ENCODE measurements around the gene INCENP. TPM values are rescaled to one million over a fixed set of nuclear protein-coding genes. Genes with fewer than 3 reads are reported as not detected.

INCENP gene
- total and polyA plus RNA-seq, 4 donors = 3.5 to 19.8 (median 12.5) TPM

DNA sequence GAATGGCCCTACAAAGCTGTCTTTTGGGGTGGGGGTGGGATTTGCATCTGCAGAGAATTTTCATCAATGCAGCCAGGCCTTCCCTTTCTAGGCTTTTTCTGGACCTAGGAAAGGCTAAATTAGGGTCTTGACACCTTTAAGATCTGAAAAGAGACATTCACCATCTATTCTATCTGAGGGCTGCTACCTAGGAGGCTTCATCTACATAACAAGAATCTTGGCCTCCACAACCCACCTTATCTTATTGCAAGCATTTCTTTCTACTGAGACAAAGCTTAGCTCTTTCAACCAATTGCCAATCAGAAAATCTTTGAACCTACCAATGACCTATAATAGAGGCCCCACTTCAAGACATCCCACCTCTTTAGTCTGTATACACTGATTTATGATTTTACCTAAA is 20.7 kb upstream of the INCENP start:
- ATAC-seq (ENCODE audit: low FRiP score) (no peak), DNase-seq (no peak)
- H3K4me1 ChIP-seq (ENCODE audit: control insufficient read depth in 1 of 2, insufficient read depth in 2 of 2, low read length in 2 of 2) = peaks cover 3 to 8% of the 10 kb centered on the region in 2 donors
- no peaks in the 10 kb centered on the region for H3K36me3 ChIP-seq (ENCODE audit: control insufficient read depth in 1 of 2, insufficient read depth in 2 of 2, low read length in 1 of 2)
- H3K4me3 ChIP-seq (ENCODE audit: low read length in 2 of 2) = no peak overlapping the region
- H3K27me3 ChIP-seq (ENCODE audit: control insufficient read depth in 1 of 2, insufficient read depth in 2 of 2, low read length in 1 of 2) = no peaks in the 10 kb centered on the region
- peak overlapping the region; percentile 44 to 63 for H3K27ac ChIP-seq (ENCODE audit: low read depth in 1 of 2, low read length in 2 of 2)
- intact Hi-C loops (cut with DNase I) = no loop called here
- no peaks in the 10 kb centered on the region for H3K9me3 ChIP-seq (ENCODE audit: control insufficient read depth, low read length)

DNA sequence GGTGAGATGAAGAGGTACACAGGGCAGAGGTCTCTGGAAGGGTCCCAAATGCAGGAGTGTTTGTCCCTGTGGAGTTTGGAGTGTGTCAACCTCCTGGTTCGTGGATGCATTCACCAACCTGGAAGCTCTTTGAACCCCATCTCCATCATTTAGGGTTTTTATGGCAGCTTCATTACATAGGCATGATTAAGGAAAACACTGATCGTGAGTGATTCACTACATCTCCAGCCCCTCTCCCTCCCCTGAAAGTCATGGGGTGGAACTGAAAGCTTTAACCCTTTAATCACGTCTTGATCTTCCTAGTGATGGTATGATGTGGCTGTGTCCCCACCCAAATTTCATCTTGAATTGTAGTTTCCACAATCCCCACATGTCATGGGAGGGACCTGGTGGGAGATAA is 19.8 kb upstream of the INCENP start:
- no peak for DNase-seq
- Histone ChIP-seq H3K4me3 (ENCODE audit: low read length in 2 of 2) (no peak overlapping the region), H3K27me3 (ENCODE audit: control insufficient read depth in 1 of 2, insufficient read depth in 2 of 2, low read length in 1 of 2) (no peaks in the 10 kb centered on the region), H3K36me3 (ENCODE audit: control insufficient read depth in 1 of 2, insufficient read depth in 2 of 2, low read length in 1 of 2) (no peaks in the 10 kb centered on the region), H3K9me3 (ENCODE audit: control insufficient read depth, low read length) (no peaks in the 10 kb centered on the region), H3K27ac (ENCODE audit: low read depth in 1 of 2, low read length in 2 of 2) (peak overlapping the region; percentile 91 to 99), H3K4me1 (ENCODE audit: control insufficient read depth in 1 of 2, insufficient read depth in 2 of 2, low read length in 2 of 2) (peaks cover 3 to 8% of the 10 kb centered on the region in 2 donors)
- intact Hi-C loops (cut with DNase I) = no loop called here
- 42 to 55% methylated on average over 3 of the region's 3 CpGs for WGBS, 2 donors
- no peak for ATAC-seq (ENCODE audit: low FRiP score)

DNA sequence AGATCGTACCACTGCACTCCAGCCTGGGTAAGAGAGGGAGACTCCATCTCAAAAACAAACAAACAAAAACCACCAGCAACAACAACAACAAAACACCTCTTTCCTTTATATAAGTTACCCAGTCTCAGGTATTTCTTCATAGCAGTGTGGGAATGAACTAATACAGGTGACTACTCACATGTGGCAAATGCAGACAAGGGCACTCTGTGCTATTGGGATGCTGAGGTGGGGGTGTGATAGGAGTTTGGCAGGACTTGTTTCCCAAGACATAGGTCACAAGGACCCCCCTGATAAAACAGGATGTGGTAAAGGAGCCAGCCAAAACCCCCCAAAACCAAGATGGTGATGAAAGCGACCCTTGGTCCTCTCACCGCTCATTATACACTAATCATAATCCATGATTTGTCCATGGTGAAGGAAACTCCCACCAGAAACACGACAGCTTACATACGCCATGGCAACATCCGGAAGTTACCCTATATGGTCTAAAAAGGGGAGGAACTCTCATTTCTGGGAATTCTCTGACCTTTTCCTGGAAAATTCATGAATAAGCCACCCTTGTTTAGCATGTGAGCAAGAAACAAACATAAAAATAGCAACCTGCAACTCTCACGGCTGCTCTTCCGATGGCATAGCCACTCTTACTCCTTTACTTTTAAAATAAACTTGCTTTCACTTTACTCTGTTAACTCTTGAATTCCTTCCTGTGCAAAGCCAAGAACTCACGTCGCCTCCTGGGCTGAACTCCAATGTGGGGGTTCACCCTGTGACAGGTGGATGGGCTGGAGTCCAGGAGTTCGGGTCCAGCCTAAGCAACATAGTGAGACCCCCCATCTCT is 18.8 kb upstream of the INCENP start:
- no peaks in the 10 kb centered on the region for H3K27me3 ChIP-seq (ENCODE audit: control insufficient read depth in 1 of 2, insufficient read depth in 2 of 2, low read length in 1 of 2)
- intact Hi-C loops (cut with DNase I) = loop anchor here (5.0 kb wide), 6 partner anchors 133 to 523 kb away; partner anchors contain the start of genes FTH1 (in 1 of the 2) and SYT7 (in 1 of the 2)
- H3K9me3 ChIP-seq (ENCODE audit: control insufficient read depth, low read length) = no peaks in the 10 kb centered on the region
- no peaks in the 10 kb centered on the region for H3K36me3 ChIP-seq (ENCODE audit: control insufficient read depth in 1 of 2, insufficient read depth in 2 of 2, low read length in 1 of 2)
- peaks cover 3 to 8% of the 10 kb centered on the region in 2 donors for H3K4me1 ChIP-seq (ENCODE audit: control insufficient read depth in 1 of 2, insufficient read depth in 2 of 2, low read length in 2 of 2)
- WGBS, 2 donors = 17 to 18% methylated on average over 11 of the region's 11 CpGs
- peak overlapping the region; percentile 99 for H3K27ac ChIP-seq (ENCODE audit: low read depth in 1 of 2, low read length in 2 of 2)
- peak overlapping the region in 1 of 2 donors; percentile 52 for H3K4me3 ChIP-seq (ENCODE audit: low read length in 2 of 2)
- DNase-seq (no peak), ATAC-seq (ENCODE audit: low FRiP score) (peak; percentile 85)

GRCh38 chr11:62105667-62106191 is 18.1 kb upstream of the INCENP start:
- ATAC-seq (ENCODE audit: low FRiP score) = peak; percentile 56
- Histone ChIP-seq H3K27ac (ENCODE audit: low read depth in 1 of 2, low read length in 2 of 2) (peak overlapping the region; percentile 99), H3K4me1 (ENCODE audit: control insufficient read depth in 1 of 2, insufficient read depth in 2 of 2, low read length in 2 of 2) (peaks cover 3 to 8% of the 10 kb centered on the region in 2 donors), H3K4me3 (ENCODE audit: low read length in 2 of 2) (peak overlapping the region in 1 of 2 donors; percentile 52), H3K27me3 (ENCODE audit: control insufficient read depth in 1 of 2, insufficient read depth in 2 of 2, low read length in 1 of 2) (no peaks in the 10 kb centered on the region), H3K9me3 (ENCODE audit: control insufficient read depth, low read length) (no peaks in the 10 kb centered on the region), H3K36me3 (ENCODE audit: control insufficient read depth in 1 of 2, insufficient read depth in 2 of 2, low read length in 1 of 2) (no peaks in the 10 kb centered on the region)
- intact Hi-C loops (cut with DNase I) = loop anchor here (5.0 kb wide), 6 partner anchors 133 to 523 kb away; partner anchors contain the start of genes FTH1 (in 1 of the 2) and SYT7 (in 1 of the 2)
- WGBS, 2 donors = 5 to 7% methylated on average over 5 of the region's 5 CpGs
- DNase-seq = no peak

- H3K9me3 ChIP-seq (ENCODE audit: control insufficient read depth, low read length) = no peaks in the 10 kb centered on the region
- 36 to 41% methylated on average over 14 of the region's 14 CpGs for WGBS, 2 donors
- H3K4me3 ChIP-seq (ENCODE audit: low read length in 2 of 2) = no peak overlapping the region
- H3K27me3 ChIP-seq (ENCODE audit: control insufficient read depth in 1 of 2, insufficient read depth in 2 of 2, low read length in 1 of 2) = no peaks in the 10 kb centered on the region
- no peak for ATAC-seq (ENCODE audit: low FRiP score)
- no peak overlapping the region for H3K27ac ChIP-seq (ENCODE audit: low read depth in 1 of 2, low read length in 2 of 2)
- intact Hi-C loops (cut with DNase I) = loop anchor here (2.0 to 5.0 kb wide), 8 partner anchors 136 to 526 kb away; partner anchors contain the start of genes FTH1 (in 1 of the 2) and SYT7 (in 1 of the 2)
- no peak for DNase-seq
- no peaks in the 10 kb centered on the region for H3K36me3 ChIP-seq (ENCODE audit: control insufficient read depth in 1 of 2, insufficient read depth in 2 of 2, low read length in 1 of 2)
- H3K4me1 ChIP-seq (ENCODE audit: control insufficient read depth in 1 of 2, insufficient read depth in 2 of 2, low read length in 2 of 2) = peaks cover 3 to 6% of the 10 kb centered on the region in 2 donors
Measured at GRCh38 chr11:62108017-62108750, 15.6 kb upstream of the INCENP start.

- intact Hi-C loops (cut with DNase I) = loop anchor here (2.0 to 5.0 kb wide), 8 partner anchors 137 to 527 kb away; partner anchors contain the start of genes FTH1 (in 1 of the 2) and SYT7 (in 1 of the 2)
- no peaks in the 10 kb centered on the region for H3K27me3 ChIP-seq (ENCODE audit: control insufficient read depth in 1 of 2, insufficient read depth in 2 of 2, low read length in 1 of 2)
- H3K4me3 ChIP-seq (ENCODE audit: low read length in 2 of 2) = no peak overlapping the region
- WGBS, 2 donors = 69 to 70% methylated on average over 6 of the region's 6 CpGs
- DNase-seq (no peak), ATAC-seq (ENCODE audit: low FRiP score) (no peak)
- no peak overlapping the region for H3K27ac ChIP-seq (ENCODE audit: low read depth in 1 of 2, low read length in 2 of 2)
- H3K4me1 ChIP-seq (ENCODE audit: control insufficient read depth in 1 of 2, insufficient read depth in 2 of 2, low read length in 2 of 2) = peaks cover 0 to 4% of the 10 kb centered on the region in 2 donors
- H3K36me3 ChIP-seq (ENCODE audit: control insufficient read depth in 1 of 2, insufficient read depth in 2 of 2, low read length in 1 of 2) = no peaks in the 10 kb centered on the region
- H3K9me3 ChIP-seq (ENCODE audit: control insufficient read depth, low read length) = no peaks in the 10 kb centered on the region
Measured at GRCh38 chr11:62108971-62109404, 14.8 kb upstream of the INCENP start.

- no peaks in the 10 kb centered on the region for H3K9me3 ChIP-seq (ENCODE audit: control insufficient read depth, low read length)
- 76 to 82% methylated on average over 5 of the region's 5 CpGs for WGBS, 2 donors
Measured at GRCh38 chr11:62115085-62115694, 8.6 kb upstream of the INCENP start.

DNA sequence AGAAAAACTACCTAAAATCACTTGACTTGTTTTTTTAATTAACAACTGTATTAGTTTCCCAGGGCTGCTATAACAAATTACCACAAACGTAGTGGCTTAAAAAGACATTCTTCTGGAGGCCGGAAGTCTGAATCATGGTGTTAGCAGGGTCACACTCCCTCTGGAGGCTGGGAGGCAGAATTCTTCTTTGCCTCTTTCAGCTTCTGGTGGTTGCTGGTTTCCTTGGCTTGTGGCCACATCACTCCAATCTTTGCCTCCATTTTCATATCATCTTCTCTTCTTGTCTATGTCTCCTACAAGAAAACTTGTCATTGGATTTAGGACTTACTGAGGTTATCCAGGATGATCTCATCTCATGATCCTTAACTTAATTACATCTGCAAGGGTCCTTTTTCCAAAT is 7.4 kb upstream of the INCENP start:
- intact Hi-C loops (cut with DNase I) = no loop called here
- no peaks in the 10 kb centered on the region for H3K27me3 ChIP-seq (ENCODE audit: control insufficient read depth in 1 of 2, insufficient read depth in 2 of 2, low read length in 1 of 2)
- H3K4me1 ChIP-seq (ENCODE audit: control insufficient read depth in 1 of 2, insufficient read depth in 2 of 2, low read length in 2 of 2) = no peaks in the 10 kb centered on the region
- no peaks in the 10 kb centered on the region for H3K9me3 ChIP-seq (ENCODE audit: control insufficient read depth, low read length)
- WGBS, 2 donors = 55 to 64% methylated on average over 2 of the region's 2 CpGs
- DNase-seq = no peak
- no peak for ATAC-seq (ENCODE audit: low FRiP score)
- H3K27ac ChIP-seq (ENCODE audit: low read depth in 1 of 2, low read length in 2 of 2) = no peak overlapping the region
- no peaks in the 10 kb centered on the region for H3K36me3 ChIP-seq (ENCODE audit: control insufficient read depth in 1 of 2, insufficient read depth in 2 of 2, low read length in 1 of 2)
- no peak overlapping the region for H3K4me3 ChIP-seq (ENCODE audit: low read length in 2 of 2)

More at GRCh38 chr11:62115085-62115694, 8.6 kb upstream of the INCENP start:
- DNase-seq (no peak), ATAC-seq (ENCODE audit: low FRiP score) (no peak)
- intact Hi-C loops (cut with DNase I) = no loop called here
- Histone ChIP-seq H3K4me1 (ENCODE audit: control insufficient read depth in 1 of 2, insufficient read depth in 2 of 2, low read length in 2 of 2) (no peaks in the 10 kb centered on the region), H3K36me3 (ENCODE audit: control insufficient read depth in 1 of 2, insufficient read depth in 2 of 2, low read length in 1 of 2) (no peaks in the 10 kb centered on the region), H3K27ac (ENCODE audit: low read depth in 1 of 2, low read length in 2 of 2) (no peak overlapping the region), H3K27me3 (ENCODE audit: control insufficient read depth in 1 of 2, insufficient read depth in 2 of 2, low read length in 1 of 2) (no peaks in the 10 kb centered on the region), H3K4me3 (ENCODE audit: low read length in 2 of 2) (no peak overlapping the region)
